Pancreas (tissue), 10 donors: ENCODE data around the gene LCORL. TPM values are rescaled to one million over a fixed set of nuclear protein-coding genes. Genes with fewer than 3 reads are reported as not detected.

Experiments used
- ATAC-seq, 4 donors: fragments of 200-7000 bp; cut with Tn5 transposase; one replicate each; pipeline versions ENCODE4 v1.8.0 to v1.9.1; 2020; ENCODE audit warnings: mild to moderate bottlenecking in 4 of 4, moderate library complexity in 4 of 4
- DNase-seq, 6 donors: peaks; one replicate each; pipeline ENCODE4 v3.0.0-alpha.2; 2020
- FAIRE-seq: peaks from 2 replicates; lab custom pipeline; 2012; peaks lifted over from hg19 to GRCh38; lab: Jason Lieb, UNC
- H3K27ac ChIP-seq, 4 donors: fragments of 200-600 bp; sonication (generic); 1 replicate in 3 of 4; 2 replicates in 1 of 4; pipeline versions ENCODE4 v1.5.0 to v1.8.0; 2020
- H3K27me3 ChIP-seq, 4 donors: fragments of 200-600 bp; one replicate each; pipeline ENCODE4 v1.8.0; 2021
- H3K36me3 ChIP-seq, 3 donors: fragments of 200-600 bp; sonication (generic) in 1 of 3; one replicate each; pipeline versions ENCODE4 v1.5.0 to v1.8.0; 2020 to 2021
- H3K4me1 ChIP-seq, 3 donors: fragments of 200-600 bp; one replicate each; pipeline ENCODE4 v1.8.0; 2021
- H3K4me3 ChIP-seq, 4 donors: fragments of 200-600 bp; sonication (generic) in 2 of 4; one replicate each; pipeline versions ENCODE4 v1.5.0 to v1.8.0; 2020 to 2021
- H3K9me3 ChIP-seq, 4 donors: fragments of 200-600 bp; one replicate each; pipeline ENCODE4 v1.8.0; 2021
- WGBS, 2 donors: extraction: QIAGEN DNeasy Blood & Tissue Kit; methylation state at CpG; one replicate each; pipeline ENCODE4 v1.1.7; 2013; 5-methylcytosine and 5-hydroxymethylcytosine counted together
- intact Hi-C, 3 donors: fragments of 100-400 bp; cut with DNase I; formaldehyde crosslinking; loops; one replicate each; pipeline versions ENCODE4 v1.11.1 to v1.14.2; 2022
- polyA plus RNA-seq, 2 donors: library from polyadenylated mRNA; stranded (reverse); fragments of 200-250 nt; gene quantifications; one replicate each; pipeline ENCODE4 v1.2.3, GENCODE V29; 2013
- total RNA-seq, 6 donors: library from RNA; stranded (reverse); fragmentation: NEBNext Ultra II Directional in 4 of 6; extraction: Animal tissue kit (Norgen Biotek cat#: 25700) in 4 of 6; gene quantifications; one replicate each; pipeline versions ENCODE4 v1.2.1 to v1.2.4, GENCODE V29; 2021 to 2023
- TF ChIP-seq, protein P1 (sequence below), 4 donors: fragments of 200-600 bp; sonication (generic) in 3 of 4; IDR thresholded peaks; one replicate each; pipeline versions ENCODE4 v1.5.0 to v1.8.0; 2021; ENCODE audit warnings: antibody characterized with exemption in 4 of 4
- donor health status: healthy with polysubstance abuse.
- donor health status: DM: no; HTN: no; CAD: no; lungs with moderate emphysema.
- donor health status: DM: no; HTN: no; CAD: no.
- donor health status: control.
- donor health status: control.
- donor health status: Bipolar disorder and iron deficiency.
- donor health status: DM: yes; HTN: yes; CAD: no.
- donor health status: DM: no; HTN: no; CAD: no.
- donor health status: DM: no; HTN: no; CAD: no.
- donor health status: DM: yes; HTN: yes; CAD: no.

LCORL gene
- total and polyA plus RNA-seq, 8 donors = 1.7 to 11.8 (median 5.3) TPM

DNA sequence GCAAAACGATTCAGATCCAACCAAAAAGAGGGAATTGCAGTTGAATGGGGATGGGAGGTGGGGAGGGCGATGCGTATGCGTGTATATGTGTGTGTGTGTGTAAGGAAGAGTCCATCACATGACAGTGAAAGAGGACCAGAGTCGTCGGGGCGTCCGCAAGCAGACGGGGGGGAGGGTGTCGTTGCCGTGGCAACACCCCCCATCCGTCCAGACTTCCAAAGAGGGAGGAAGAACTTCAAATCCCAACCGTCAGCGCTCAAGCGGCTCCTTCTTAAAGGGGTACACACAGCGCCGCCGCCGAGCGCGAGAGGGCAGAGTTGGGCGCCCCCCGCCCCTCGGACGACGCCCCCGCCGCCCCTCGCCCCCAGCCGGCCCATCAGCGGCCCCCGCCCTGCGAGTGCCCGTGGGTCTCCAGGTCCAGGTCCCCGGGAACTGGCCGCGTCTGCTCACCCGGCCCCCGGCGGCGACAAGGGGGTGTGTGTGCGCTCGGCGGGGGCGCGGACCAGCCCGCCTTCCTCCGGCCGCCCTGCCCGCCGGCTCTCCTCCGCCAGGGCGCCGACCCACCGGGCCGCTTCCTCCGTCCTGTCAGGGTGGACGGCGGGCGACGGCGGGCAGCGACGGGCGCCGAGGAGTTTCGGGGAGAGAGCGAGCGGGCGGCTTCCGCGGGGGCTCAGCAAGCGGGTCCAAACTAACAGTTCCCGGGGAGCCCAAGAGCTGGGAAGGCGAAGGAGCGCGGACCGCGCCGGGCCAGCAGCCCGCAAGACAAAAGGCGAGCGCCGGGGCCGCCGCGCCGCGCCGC is 685 bp downstream of the LCORL start:
- Histone ChIP-seq H3K9me3 (no peaks in the 10 kb centered on the region), H3K4me3 (peak overlapping the region; percentile 90 to 100 (median 93)), H3K4me1 (peaks cover 0 to 19% (median 4%) of the 10 kb centered on the region in 3 donors), H3K27me3 (no peaks in the 10 kb centered on the region), H3K36me3 (no peaks in the 10 kb centered on the region), H3K27ac (peak overlapping the region; percentile 91 to 97 (median 94))
- DNase-seq (peak; percentile 42 to 77 (median 60)), FAIRE-seq (no peak), ATAC-seq (peak; percentile 6 to 32 (median 10))
- 0 to 1% methylated on average over 62 to 90 of the region's 90 CpGs for WGBS, 2 donors
- intact Hi-C loops = no loop called here
- TF ChIP-seq, protein P1, sequence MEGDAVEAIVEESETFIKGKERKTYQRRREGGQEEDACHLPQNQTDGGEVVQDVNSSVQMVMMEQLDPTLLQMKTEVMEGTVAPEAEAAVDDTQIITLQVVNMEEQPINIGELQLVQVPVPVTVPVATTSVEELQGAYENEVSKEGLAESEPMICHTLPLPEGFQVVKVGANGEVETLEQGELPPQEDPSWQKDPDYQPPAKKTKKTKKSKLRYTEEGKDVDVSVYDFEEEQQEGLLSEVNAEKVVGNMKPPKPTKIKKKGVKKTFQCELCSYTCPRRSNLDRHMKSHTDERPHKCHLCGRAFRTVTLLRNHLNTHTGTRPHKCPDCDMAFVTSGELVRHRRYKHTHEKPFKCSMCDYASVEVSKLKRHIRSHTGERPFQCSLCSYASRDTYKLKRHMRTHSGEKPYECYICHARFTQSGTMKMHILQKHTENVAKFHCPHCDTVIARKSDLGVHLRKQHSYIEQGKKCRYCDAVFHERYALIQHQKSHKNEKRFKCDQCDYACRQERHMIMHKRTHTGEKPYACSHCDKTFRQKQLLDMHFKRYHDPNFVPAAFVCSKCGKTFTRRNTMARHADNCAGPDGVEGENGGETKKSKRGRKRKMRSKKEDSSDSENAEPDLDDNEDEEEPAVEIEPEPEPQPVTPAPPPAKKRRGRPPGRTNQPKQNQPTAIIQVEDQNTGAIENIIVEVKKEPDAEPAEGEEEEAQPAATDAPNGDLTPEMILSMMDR (IDR thresholded peaks at IDR 0.05) = no peak

DNA sequence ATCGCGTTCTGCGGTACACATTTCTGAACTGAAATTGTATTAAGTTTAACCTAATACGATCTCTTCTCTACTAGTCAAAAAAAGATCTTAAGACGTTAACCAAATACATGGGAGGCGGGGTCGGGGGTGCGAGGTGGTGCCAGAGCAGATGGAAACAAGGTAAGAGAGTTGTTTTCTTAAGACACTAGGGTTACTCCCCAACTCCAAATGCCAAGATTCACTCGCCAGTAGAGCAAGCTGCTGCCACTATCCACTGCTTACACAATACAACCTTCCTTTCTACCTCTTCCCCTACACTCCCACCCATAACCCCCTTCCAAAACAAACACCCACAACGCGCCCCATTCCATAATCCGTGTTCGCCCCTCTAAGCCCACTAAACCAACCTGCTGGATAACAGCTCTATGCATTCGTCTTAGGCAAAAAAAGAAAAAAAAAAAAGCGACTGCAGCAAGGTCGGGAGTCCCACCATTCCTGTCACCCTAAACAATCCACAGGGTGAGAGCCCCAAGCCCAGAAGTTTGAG is 1.3 kb downstream of the LCORL start:
- TF ChIP-seq, protein P1 (IDR thresholded peaks at IDR 0.05) = no peak

DNA sequence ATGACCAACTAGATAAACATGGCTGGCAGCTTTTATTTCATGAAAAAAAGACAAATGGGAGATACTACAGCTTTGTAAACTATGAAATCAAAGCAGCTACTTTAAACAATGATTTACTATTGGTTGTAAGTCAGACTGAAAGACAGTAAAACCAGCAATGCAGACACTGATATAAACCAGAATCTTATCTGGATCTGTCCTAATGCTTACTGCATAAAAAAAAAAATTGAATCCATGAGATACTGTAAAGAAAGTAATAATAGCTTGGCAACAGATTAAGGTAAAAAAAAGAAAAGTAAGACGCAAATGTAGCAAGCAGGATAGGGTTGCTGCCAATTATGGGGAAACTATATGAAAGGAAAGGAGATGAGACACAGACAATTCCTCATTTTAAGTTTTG is 7.3 kb downstream of the LCORL start:
- H3K4me3 ChIP-seq = no peak overlapping the region
- TF ChIP-seq, protein P1 (IDR thresholded peaks at IDR 0.05) = no peak
- H3K27ac ChIP-seq = no peak overlapping the region
- DNase-seq (no peak), ATAC-seq (no peak), FAIRE-seq (no peak)
- no peaks in the 10 kb centered on the region for H3K9me3 ChIP-seq
- intact Hi-C loops = no loop called here
- 63 to 79% methylated on average over 1 of the region's 1 CpG for WGBS, 2 donors
- H3K36me3 ChIP-seq = no peaks in the 10 kb centered on the region
- H3K4me1 ChIP-seq = peaks cover 9 to 17% (median 16%) of the 10 kb centered on the region in 3 donors
- H3K27me3 ChIP-seq = no peaks in the 10 kb centered on the region

More for the DNA sequence above, 1.3 kb downstream of the LCORL start:
- DNase-seq (no peak), FAIRE-seq (no peak), ATAC-seq (no peak)
- WGBS, 2 donors = 3 to 4% methylated on average over 16 of the region's 16 CpGs
- no peaks in the 10 kb centered on the region for H3K36me3 ChIP-seq
- intact Hi-C loops = no loop called here
- H3K4me1 ChIP-seq = peaks cover 0 to 19% (median 4%) of the 10 kb centered on the region in 3 donors
- H3K4me3 ChIP-seq = peak overlapping the region; percentile 90 to 100 (median 93)
- no peaks in the 10 kb centered on the region for H3K9me3 ChIP-seq
- H3K27ac ChIP-seq = peak overlapping the region in 1 of 4 donors; percentile 97
- H3K27me3 ChIP-seq = no peaks in the 10 kb centered on the region

DNA sequence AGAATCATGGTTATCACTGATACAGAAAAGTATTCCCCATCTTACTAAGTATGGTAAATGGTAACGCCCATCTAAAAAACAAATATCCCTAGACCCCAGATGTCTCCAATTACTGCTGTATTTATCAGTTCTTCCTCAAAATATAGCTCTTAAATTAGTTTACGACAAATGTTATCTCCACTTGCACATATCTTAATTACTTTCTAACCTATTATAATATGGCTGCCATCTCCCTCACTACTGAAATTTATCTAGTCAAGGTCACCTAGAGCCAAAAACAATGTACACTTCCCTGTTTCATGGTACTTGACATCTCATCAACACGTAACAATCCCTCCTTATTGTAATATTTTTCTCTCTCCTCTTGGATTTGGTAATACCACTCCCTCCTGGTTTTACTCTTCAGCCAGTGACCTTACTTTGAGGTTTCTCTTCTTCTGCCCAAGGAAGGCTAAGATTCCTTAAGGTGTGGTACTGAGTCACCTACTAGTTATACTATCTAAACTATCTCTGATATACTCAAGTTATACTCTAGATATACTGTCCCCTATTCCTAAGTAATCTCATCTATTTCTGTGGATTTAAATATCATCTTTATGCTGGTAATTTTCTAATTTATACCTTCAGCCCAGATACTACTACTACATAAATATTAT is 8.6 kb downstream of the LCORL start:
- intact Hi-C loops = no loop called here
- FAIRE-seq = no peak

More for the DNA sequence above, 8.6 kb downstream of the LCORL start:
- no peaks in the 10 kb centered on the region for H3K27me3 ChIP-seq
- DNase-seq (no peak), ATAC-seq (no peak)
- peaks cover 9 to 17% (median 10%) of the 10 kb centered on the region in 3 donors for H3K4me1 ChIP-seq
- TF ChIP-seq, protein P1 (IDR thresholded peaks at IDR 0.05) = no peak
- no peak overlapping the region for H3K27ac ChIP-seq
- H3K36me3 ChIP-seq = no peaks in the 10 kb centered on the region
- WGBS, 2 donors = 93 to 98% methylated on average over 3 of the region's 3 CpGs
- no peaks in the 10 kb centered on the region for H3K9me3 ChIP-seq
- H3K4me3 ChIP-seq = no peak overlapping the region
